GM12874 (cell line): Measurements from ENCODE around the gene EVX2.

Experiments used
- TF ChIP-seq, protein P1 (sequence below): IDR thresholded peaks from 2 replicates; pipeline ENCODE4 v1.5.1; 2011; ENCODE audit warnings: low read depth, mild to moderate bottlenecking, control low read depth, low read length, moderate library complexity; ENCODE audit not compliant: insufficient read depth

EVX2 gene

DNA sequence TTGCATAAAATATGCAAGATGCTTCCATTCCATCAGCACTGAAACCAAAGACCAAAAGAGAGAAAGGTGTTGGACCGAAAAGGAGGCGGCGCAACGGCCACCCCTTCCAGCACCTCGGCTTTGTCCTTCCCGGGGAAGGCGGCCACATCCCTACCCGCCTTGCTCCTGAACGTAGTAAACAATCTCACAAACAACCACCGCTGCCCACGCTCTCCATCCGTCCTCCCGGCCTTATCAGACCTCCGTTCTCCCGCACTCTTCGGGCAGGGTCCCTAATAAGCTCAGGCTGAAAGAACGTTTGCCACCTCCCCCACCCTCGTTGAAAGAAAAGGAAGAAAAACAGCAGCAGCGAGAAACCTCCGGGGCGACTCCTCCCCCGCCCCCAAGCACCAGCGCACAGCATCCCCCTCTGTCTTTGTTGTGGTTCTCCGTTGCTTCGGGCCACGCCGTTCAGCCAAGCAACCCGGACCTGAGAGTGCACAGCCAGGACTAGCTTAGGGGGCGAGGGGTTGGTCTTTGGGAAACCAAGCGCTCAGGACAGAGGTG, 4.4 kb downstream of the EVX2 start:
- TF ChIP-seq, protein P1, sequence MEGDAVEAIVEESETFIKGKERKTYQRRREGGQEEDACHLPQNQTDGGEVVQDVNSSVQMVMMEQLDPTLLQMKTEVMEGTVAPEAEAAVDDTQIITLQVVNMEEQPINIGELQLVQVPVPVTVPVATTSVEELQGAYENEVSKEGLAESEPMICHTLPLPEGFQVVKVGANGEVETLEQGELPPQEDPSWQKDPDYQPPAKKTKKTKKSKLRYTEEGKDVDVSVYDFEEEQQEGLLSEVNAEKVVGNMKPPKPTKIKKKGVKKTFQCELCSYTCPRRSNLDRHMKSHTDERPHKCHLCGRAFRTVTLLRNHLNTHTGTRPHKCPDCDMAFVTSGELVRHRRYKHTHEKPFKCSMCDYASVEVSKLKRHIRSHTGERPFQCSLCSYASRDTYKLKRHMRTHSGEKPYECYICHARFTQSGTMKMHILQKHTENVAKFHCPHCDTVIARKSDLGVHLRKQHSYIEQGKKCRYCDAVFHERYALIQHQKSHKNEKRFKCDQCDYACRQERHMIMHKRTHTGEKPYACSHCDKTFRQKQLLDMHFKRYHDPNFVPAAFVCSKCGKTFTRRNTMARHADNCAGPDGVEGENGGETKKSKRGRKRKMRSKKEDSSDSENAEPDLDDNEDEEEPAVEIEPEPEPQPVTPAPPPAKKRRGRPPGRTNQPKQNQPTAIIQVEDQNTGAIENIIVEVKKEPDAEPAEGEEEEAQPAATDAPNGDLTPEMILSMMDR: no peak

- TF ChIP-seq, protein P1: no peak
Observed at GRCh38 chr2:176078541-176079284, 5.0 kb downstream of the EVX2 start.

DNA sequence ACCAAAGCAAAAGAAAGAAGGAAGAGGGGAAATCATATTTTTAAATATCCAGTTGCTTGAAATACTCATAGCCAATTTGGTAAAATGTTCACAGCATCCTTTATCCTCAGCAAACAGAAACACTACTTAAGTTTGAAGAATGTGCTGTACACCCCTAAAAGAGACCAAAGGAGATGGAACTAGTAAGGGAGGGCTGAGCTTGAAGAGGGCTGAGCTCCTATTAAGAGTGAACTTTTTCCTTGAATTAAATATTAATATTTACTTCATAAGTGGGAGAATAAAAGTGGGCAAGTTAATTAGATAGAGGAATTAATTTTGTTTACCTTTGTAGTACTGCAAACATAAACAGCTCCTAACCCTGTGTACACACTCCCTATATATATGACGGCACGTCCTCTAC, 7.0 kb downstream of the EVX2 start:
- TF ChIP-seq, protein P1: no peak

DNA sequence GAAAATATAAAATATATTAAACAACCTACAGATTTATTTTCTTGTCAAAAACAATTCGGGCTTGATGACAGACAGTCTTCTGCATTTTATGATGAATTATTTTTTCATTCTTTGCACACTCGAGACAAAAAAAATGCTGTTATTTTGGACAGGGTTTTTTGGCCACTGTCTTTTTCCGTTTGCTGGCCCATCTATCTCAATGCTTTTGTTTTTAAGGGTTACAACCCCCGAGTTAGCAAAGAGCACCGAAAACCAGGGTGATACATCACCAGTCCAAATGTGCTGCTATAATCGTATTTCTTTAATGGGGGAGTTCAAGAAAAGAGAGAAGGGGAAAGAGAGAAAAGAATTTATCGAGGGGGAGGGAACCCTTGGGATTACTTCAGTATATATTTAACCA, 7.7 kb downstream of the EVX2 start:
- TF ChIP-seq, protein P1: no peak

DNA sequence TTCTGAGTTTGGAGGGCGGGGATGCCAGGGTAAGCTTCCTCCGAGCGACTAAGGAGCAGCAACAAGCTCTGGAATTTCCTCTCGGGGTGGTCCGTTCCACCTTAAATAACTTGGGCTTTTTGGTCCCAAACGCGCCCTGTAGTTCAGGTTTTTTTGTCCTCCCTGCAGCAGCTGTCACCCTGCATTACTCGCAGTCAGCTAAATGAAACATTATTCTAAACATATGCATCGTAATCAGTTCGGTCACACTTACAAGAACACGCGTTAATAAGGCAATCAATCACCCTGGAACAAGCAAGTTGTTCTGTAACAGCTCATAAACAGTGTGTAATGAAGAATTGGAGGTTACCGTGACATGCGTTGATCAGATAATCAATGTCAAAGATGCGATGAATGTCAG, 8.3 kb downstream of the EVX2 start:
- TF ChIP-seq, protein P1: no peak

DNA sequence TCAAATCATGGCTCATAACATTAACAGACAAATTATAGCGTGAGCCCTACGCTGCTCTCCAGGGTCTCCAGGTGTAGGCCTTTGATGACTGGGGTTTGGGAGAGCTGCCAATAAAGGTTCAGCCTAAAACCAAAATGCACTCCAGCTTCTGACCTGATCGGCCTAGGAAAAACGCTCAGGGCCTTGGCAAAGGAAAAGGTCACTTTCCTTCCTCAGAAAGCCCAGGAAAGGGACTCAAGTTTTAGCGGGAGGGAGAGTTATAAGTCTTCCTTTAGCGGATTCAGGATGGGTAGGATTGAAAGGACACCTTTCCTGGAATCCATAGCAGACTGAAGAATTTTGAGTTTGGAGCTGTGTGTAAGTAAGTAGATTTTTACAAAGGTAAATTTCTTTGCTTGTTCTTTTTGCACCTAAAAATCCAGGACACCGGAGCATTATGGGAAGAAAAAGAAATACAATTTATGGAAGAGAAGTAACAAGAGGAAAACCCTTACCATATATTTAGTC, 8.8 kb downstream of the EVX2 start:
- TF ChIP-seq, protein P1: no peak

DNA sequence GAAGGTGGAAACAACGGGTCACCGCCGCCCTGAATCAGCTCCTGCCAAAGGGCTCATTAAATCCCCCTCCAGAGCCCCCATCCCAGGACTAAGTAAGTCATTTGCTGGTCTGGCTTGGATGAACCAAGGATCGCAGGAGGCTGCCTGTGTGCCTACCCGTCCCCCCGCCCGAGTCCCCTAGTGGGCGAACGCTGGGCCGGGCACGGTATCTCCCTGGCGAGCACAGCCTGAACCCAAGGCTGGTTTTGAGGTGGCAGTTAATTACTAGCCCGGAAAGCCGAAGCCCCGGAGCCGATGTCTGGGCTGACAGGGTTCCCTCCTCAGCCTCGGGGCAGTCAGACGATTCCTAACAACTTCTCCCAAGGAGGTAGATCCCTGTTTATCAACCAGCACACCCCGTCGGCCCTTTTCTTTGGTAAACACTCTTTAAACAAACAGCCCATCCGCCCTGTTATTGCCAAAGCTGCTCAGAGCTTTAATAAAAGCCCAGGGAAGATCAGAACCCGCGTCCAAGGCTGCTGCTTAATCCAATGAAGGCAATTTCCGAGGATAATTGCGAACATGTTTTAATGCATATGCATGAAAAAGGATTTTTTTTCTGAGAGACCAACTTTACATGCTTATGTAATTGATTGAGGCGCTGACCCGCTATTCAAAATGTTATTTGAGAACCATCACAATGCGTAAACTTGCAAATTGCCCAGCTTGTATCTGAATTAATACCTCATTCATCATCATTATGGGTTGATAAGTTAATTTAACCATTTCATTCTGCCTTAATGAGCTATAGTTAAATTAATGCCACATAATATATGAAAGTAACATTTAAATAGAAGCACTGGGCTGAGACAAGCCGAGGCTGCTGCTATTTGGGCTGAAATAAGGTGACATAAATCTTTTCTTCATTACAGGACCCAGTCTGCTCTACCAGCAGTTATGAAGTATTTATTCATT, 10.5 kb downstream of the EVX2 start:
- TF ChIP-seq, protein P1: no peak
